HG03520 (cell line): ENCODE data around the gene DNAJB6.

Experiments
- ATAC-seq: cut with Tn5 transposase; IDR thresholded peaks from one replicate; pipeline ENCODE4 v1.9.1; 2021; ENCODE audit warnings: mild to moderate bottlenecking, moderate library complexity; ENCODE audit not compliant: unreplicated experiment

Gene DNAJB6

DNA sequence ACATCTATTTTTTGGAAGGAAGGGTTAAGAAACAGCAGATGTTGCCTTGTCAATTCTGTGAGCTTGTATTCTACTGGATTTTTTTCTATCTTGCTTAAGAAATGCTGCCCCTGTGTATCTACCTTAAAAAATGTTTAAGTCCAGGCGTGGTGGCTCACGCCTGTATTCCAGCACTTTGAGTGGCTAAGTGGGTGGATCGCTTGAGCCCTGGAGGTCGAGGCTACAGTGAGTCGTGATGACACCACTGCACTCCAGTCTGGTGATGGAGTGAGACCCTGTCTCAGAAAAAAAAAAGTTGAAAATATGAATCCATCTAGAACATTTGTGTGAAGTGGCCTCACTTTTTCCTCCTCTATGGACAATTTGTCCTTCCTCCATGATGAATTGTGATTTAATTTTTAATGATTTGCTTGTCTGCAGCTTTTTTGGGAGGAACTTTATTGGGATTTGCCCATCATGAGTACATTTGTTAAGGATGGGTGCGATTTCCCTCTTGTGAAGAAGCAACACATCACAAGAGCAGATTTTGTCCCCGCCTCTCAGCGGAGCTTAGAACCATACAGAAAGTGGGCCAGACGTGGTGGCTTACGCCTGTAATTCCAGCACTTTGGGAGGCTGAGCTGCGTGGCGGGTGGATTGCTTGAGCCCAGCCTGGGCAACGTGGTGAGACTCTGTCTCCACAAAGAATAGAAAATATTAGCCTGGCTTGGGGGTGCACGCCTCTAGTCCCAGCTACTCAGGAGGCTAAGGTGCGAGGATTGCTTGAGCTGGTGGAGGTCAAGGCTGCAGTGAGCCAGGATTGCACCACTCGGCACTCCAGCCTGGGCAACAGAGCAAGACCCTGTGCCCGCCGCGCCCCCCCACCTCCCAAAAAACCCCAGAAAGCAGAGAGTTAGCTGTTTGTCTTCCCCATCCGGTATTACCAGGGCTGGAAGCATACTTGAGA is 57.7 kb downstream of the DNAJB6 start:
- ATAC-seq: no peak

- no peak for ATAC-seq
These were observed 58.4 kb downstream of the DNAJB6 start for GRCh38 chr7:157395206-157395605.

DNA sequence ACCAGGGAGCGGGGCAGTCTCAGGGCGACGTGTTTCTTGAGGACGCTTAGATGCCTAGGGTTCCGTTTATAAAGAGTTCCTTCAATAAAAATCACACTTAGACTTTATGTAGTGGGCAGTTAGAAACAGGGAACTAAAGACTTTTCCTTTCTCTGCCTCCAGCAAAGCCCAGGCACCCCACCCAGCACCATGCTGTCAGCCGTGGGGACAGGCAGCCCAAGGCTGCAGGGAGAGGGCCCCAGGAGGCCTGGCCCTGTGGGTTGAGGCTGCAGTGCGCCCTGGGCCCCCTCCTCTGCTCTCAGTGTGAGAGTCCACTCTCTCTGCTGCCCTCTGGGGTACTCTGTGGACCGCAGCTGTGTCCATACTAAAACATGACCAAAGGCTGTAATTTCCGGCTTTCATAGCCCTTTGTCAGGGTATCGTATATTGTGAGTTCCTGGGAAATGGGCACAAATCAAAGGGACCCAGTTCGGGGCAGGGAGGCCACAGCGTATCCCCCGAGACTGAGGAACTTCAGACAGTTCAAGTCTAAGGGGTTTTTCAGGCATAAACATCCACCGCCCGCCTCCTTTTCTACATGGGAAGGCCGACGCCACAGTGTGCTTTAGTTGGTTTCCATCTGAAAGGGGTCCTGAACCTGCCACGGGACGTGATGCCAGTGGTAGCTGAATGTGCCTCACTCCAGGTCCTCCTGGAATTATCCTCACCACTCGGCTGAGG is 59.7 kb downstream of the DNAJB6 start:
- ATAC-seq: no peak

- no peak for ATAC-seq
These were observed 60.4 kb downstream of the DNAJB6 start for GRCh38 chr7:157397036-157397720.

DNA sequence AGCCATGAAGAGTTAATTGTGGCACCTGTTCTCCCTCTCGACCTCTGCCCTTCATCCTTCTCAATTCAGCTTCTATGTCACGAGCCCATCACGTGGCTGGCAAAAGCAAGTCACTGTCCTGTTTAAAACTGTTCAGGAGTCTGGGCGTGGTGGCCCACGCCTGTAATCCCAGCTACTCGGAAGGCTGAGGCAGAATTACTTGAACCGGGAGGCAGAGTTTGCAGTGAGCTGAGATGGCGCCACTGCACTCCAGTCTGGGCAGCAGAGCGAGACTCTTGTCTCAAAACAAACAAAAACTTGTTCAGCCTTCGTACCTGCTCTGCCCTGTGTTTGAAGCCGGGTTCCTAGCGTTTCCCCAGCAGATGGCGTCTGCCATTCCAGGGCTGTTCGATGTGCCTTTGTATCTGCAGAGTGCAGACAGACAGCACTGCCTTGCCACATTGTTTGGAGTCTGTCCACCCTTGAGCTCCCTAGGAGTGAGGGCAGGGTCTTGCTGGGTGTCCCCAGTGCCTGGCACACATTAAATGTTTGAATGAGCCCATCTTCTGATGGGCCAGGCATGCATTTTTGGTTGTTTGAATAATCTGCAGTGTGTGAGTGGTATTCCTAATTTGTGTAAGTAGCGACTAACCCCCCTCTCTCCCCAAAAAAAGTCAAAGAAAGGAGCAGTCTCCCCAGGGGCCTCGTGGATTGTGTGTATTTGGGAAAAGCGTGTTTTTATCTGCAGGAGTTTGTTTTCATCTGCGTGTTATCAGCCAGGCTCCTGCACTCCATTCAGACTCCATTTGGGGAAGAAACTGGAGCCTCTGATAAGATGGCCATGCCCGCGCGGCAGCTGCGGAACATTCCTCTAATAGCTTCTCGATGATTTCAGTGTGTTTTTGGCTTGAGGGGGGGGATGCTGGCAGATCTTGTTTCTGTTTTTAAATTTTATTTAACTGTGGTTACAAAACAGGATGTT is 61.2 kb downstream of the DNAJB6 start:
- ATAC-seq: no peak

GRCh38 chr7:157399086-157399687 is 62.4 kb downstream of the DNAJB6 start:
- no peak for ATAC-seq

DNA sequence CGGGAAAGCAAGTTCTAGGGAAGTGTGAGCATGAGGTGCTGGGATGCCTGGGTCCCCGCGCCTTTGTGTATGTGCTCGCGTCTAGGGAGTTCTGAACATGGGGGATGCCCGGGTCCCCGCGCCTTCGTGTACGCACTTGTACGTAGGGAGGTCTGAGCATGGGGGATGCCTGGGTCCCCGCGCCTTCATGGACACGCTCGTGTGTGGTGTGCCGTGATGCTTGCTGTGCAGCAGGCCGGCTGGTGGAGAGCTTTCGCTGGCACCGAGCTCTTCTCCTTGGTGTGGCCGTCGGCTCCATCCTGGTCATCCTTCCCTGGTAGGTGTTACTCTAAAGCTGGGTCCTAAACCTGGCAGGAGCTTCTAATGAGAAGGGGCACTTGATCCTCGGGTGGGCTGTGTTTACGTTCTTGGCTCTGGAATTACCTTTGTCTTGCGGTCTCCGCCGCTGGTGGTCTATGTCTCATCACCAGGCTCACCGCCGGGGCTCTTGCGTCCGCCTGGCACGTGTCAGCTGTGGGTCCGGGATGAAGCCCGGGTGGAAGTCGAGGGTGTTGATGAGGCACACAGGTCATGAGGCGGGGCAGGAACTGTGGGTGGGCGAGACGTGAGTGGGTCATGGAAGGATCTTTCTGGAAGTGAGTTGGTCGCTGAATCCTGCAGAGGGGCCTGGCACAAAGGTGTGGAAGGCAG is 63.5 kb downstream of the DNAJB6 start:
- no peak for ATAC-seq

DNA sequence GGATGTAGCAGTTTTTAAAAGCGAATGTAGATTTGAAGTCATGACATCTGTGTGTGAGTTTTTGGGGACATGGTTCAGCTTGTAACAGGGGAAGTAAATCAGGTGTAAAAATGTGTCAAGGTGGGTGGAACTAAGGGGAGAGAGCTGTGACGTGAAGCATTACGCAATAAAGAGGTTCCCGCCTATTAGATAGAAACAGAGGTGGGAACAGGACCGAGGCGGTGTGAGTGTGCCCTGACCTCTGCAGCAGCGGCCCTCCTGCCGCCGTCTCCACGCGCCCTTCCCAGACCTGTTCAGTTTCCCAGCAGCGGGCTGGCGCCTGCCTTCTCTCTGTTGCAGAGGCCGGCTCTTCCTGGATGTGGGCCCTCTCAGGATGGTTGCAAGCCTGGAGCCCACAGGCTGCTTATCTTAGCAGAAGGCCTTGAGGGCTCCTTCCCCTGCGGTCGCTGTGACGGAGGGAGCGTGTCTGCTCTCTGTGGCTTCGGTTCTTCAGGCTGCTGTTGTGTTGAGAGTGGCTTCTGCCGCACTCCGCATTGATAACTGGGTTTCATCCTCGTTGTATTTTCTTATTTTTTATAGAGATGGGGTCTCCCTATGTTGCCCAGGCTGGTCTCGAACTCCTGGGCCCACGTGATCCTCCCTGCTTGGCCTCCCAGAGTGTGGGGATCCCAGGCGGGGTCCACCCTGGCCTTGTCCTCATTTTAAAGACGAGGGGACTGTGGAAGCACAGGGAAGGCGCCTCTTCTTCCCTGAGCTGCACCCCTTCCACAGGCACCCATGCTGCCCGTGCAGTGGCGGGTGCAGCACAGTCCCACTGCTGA is 65.0 kb downstream of the DNAJB6 start:
- ATAC-seq: no peak

- no peak for ATAC-seq
These were observed 65.5 kb downstream of the DNAJB6 start for GRCh38 chr7:157402388-157402703.

GRCh38 chr7:157402911-157403534 is 66.2 kb downstream of the DNAJB6 start:
- no peak for ATAC-seq

- no peak for ATAC-seq
These were observed 67.0 kb downstream of the DNAJB6 start for GRCh38 chr7:157403646-157404401.

DNA sequence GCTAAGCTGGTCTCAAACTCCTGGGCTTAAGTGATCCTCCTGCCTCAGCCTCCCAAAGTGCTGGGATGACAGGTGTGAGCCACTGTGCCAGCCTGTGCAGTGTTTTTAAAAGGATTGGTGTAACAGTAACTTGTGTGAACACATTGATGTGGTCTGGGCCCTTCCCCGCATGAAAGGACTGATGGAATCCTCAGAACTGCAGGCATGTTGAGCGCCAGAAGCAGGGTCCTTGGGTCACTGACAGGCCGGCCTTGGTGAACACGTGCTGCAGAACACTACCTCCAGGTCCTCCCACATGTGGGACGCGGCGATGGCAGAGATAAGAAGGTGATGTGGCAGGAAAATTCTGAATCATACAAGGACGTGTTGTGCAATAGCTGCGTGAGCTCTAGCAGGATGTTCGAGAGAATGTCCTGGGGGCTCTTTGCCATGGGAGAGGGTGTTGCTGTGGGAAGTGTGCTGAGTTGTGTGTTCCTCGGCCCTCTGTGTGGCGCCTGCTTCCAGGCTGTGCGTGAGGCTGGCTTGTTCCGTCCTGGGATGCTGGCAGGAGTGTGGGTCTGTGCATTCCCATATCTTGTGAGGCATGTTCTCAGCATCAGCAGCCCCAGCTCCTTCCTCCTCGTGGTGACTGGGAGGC is 68.2 kb downstream of the DNAJB6 start:
- no peak for ATAC-seq

DNA sequence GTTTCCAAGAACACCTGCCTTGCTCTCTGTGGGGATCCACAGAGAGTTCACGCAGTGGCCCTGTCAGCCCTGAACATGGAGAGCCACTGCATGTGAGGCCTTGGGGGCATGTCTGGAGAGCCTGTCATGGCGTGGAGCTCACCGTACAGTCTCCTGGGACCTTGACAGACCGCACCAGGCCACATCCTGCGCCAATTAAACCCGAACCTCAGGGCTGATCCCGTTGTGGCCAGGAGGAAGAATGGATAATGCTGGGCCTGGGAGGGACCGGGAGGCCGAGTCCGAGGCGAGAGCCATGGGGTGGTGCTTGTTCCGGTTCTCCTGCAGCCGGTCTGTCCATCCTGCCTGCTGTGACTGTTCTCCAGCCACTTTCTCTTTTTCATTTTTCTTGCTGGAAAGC is 68.7 kb downstream of the DNAJB6 start:
- no peak for ATAC-seq

DNA sequence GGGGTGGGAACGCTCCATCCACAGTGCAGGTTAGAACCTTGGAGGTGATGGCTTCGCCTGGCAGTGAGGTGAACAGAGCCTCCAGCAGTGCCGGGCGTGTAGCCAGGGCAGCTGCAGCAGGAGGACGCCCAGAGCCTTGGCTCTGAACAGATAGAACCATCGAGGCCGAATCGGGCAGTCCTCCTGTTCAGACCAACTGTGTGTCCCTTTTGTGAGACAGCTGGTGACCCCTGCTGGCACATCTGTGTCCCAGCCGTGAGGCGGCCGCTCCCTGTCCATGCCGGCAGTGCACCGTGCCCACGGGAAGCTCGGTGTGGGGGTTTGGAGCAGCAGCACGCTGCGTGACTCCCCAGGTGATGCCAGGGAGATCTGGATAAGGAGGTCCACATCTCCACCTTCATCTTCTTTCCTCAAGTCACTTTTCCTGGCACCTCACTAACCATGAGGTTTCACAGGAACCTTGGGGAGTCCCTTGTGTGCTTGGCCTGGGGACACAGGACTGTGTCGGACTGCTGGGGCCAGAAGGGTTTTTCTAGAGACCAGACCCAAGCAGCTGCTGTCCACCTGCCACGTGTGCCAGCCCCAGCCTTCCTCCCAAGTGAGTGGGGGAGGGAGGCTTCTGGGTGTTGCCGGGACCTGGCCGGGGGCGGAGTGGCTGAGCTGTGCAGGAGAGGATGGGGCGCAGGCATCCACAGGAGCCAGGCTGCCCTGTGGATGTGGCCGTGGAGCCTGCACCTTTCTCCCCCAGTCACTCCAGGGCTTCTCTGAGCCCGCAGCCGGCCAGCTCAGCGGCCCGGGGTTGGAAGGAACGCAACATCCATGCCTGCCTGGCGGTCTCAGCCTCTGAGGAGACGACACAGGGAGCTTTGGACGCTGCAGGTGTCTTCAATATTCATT is 69.4 kb downstream of the DNAJB6 start:
- ATAC-seq: no peak

DNA sequence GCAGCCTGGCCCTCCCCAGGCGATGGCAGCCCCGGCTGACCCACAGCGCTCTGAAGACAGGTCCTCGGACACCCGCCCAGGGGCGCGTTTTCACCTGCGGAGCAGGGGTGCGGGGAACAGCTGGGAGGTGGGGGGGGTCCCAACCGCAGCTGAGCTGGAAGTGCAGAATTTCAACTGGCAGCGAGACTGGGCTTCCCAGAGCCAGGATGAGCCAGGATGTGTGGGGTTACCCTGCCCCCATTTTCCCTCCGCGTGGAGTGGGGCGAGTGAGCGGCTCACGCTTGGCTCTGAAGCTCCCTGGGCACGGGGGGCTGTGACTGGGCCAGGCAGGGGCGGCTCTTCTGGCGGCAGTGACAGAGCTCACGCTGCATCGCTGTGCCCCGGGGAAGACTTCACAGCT is 70.2 kb downstream of the DNAJB6 start:
- no peak for ATAC-seq
